Measurements from ENCODE around the gene C5orf15. TPM values are rescaled to one million over a fixed set of nuclear protein-coding genes. Genes with fewer than 3 reads are reported as not detected.

C5orf15 gene
- total RNA-seq, 6 experiments from 2014 or later, result 46.2 to 63.5 (median 57.2) TPM

GRCh38 chr5:133926489-133927299, 41.7 kb downstream of the C5orf15 start:
- H3K36me3 Mint-ChIP-seq (ENCODE audit: low read depth), result no peaks in the 10 kb centered on the region
- peaks cover 16% of the 10 kb centered on the region for H3K4me1 Mint-ChIP-seq (ENCODE audit: low read depth)
- TF ChIP-seq CTCF (IDR thresholded peaks at IDR 0.05), result no peak
- H3K9me3 Mint-ChIP-seq, result no peaks in the 10 kb centered on the region
- H3K27ac Mint-ChIP-seq, result no peak overlapping the region
- DNase-seq, result no peak
- no peak overlapping the region for H3K4me3 Mint-ChIP-seq
- H3K27me3 Mint-ChIP-seq (ENCODE audit: insufficient read depth), result peaks cover 17% of the 10 kb centered on the region

GRCh38 chr5:133925866-133926488, 42.4 kb downstream of the C5orf15 start:
- Mint-ChIP-seq H3K27ac (no peak overlapping the region), H3K36me3 (ENCODE audit: low read depth) (no peaks in the 10 kb centered on the region), H3K4me1 (ENCODE audit: low read depth) (peaks cover 16% of the 10 kb centered on the region)

GRCh38 chr5:133925269-133925668, 43.2 kb downstream of the C5orf15 start:
- H3K4me3 Mint-ChIP-seq, result no peak overlapping the region
- H3K27ac Mint-ChIP-seq, result no peak overlapping the region
- peaks cover 14% of the 10 kb centered on the region for H3K4me1 Mint-ChIP-seq (ENCODE audit: low read depth)
- peaks cover 26% of the 10 kb centered on the region for H3K27me3 Mint-ChIP-seq (ENCODE audit: insufficient read depth)
- TF ChIP-seq CTCF (IDR thresholded peaks at IDR 0.05), result no peak
- no peaks in the 10 kb centered on the region for H3K9me3 Mint-ChIP-seq
- no peak for DNase-seq
- no peaks in the 10 kb centered on the region for H3K36me3 Mint-ChIP-seq (ENCODE audit: low read depth)

More at GRCh38 chr5:133925866-133926488, 42.4 kb downstream of the C5orf15 start:
- Mint-ChIP-seq H3K9me3 (no peaks in the 10 kb centered on the region), H3K27me3 (ENCODE audit: insufficient read depth) (peaks cover 23% of the 10 kb centered on the region), H3K4me3 (no peak overlapping the region)
- no peak for DNase-seq
- no peak for TF ChIP-seq CTCF (IDR thresholded peaks at IDR 0.05)

- no peak for TF ChIP-seq CTCF (IDR thresholded peaks at IDR 0.05)
- peaks cover 6% of the 10 kb centered on the region; the same call in 1 of the 2 replicates for H3K4me1 Mint-ChIP-seq (ENCODE audit: low read depth)
- H3K4me3 Mint-ChIP-seq, result no peak overlapping the region
- H3K36me3 Mint-ChIP-seq (ENCODE audit: low read depth), result no peaks in the 10 kb centered on the region
- H3K27me3 Mint-ChIP-seq (ENCODE audit: insufficient read depth), result peaks cover 33% of the 10 kb centered on the region
- H3K27ac Mint-ChIP-seq, result no peak overlapping the region
- DNase-seq, result no peak
- no peaks in the 10 kb centered on the region for H3K9me3 Mint-ChIP-seq
Measured at GRCh38 chr5:133924221-133924920, 44.1 kb downstream of the C5orf15 start.

GRCh38 chr5:133921979-133922378, 46.4 kb downstream of the C5orf15 start:
- no peak for TF ChIP-seq CTCF (IDR thresholded peaks at IDR 0.05)
- no peak overlapping the region for H3K27ac Mint-ChIP-seq
- peaks cover under 1% of the 10 kb centered on the region; the same call in 1 of the 2 replicates for H3K4me1 Mint-ChIP-seq (ENCODE audit: low read depth)
- peaks cover 43% of the 10 kb centered on the region for H3K27me3 Mint-ChIP-seq (ENCODE audit: insufficient read depth)
- no peak for DNase-seq
- no peak overlapping the region for H3K4me3 Mint-ChIP-seq
- H3K36me3 Mint-ChIP-seq (ENCODE audit: low read depth), result no peaks in the 10 kb centered on the region
- H3K9me3 Mint-ChIP-seq, result no peaks in the 10 kb centered on the region

Data from HFFc6 (cell line).